ENCODE measurements around the gene COPZ2. TPM values are rescaled to one million over a fixed set of nuclear protein-coding genes. Genes with fewer than 3 reads are reported as not detected.

COPZ2 gene
- total RNA-seq, 2 experiments from 2014 or later, result 0.47 to 0.88 TPM

DNA sequence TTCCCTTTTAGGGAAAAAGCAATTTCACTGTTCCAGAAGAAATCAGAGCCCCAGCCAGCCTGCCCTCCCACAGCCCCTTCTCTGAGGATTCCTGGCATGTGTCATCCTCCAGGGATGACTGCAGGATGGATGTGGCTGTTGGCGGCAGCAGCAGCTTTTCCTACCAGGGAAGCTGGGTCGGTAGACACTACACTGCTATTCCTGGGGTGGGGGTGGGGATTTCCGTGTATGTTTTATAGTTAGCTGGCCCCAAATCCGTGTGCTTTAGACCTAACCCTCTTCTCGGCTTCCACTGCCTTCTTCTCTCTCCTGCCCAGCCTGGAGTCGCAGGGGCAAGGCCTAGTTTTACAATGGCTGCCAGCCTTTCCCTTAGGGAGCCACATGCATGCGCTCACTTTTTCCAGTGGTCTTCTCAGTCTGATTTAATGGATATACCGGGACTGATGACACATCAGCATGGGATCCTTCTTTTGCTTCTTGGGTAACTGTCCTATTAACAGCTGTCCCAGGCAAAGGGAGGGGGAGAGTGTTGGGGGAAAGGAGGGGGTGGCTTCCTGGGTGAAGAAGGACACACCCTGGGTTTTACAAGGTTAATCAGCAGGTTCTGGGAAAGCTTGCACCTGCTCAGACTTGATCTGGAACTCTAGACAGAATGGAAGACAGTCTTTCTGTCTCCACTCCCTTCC is 7.9 kb upstream of the COPZ2 start:
- Histone ChIP-seq H3K27ac (ENCODE audit: low read depth in 1 of 2, low read length in 2 of 2) (no peak overlapping the region), H3K4me3 (ENCODE audit: low read length) (no peak overlapping the region), H3K36me3 (ENCODE audit: insufficient read depth, low read length) (peaks cover 1% of the 10 kb centered on the region), H3K9me3 (ENCODE audit: control insufficient read depth in 1 of 2, insufficient read depth in 1 of 2, low read length in 2 of 2) (no peaks in the 10 kb centered on the region), H3K27me3 (ENCODE audit: control insufficient read depth in 1 of 2, insufficient read depth in 2 of 2, low read length in 2 of 2) (no peaks in the 10 kb centered on the region), H3K4me1 (ENCODE audit: insufficient read depth, low read length) (peaks cover 35% of the 10 kb centered on the region)
- intact Hi-C loops (cut with DNase I, micrococcal nuclease), result loop anchor here in 1 of 2 experiments (2.0 to 5.0 kb wide), 2 partner anchors 63 to 393 kb away; no protein-coding TSS in a partner anchor
- Mint-ChIP-seq H3K27ac (peak overlapping the region; percentile 30), H3K4me1 (ENCODE audit: low read depth) (peaks cover 41% of the 10 kb centered on the region), H3K9me3 (no peaks in the 10 kb centered on the region), H3K27me3 (no peaks in the 10 kb centered on the region), H3K4me3 (peak overlapping the region; percentile 48), H3K36me3 (ENCODE audit: low read depth) (peaks cover 20% of the 10 kb centered on the region)
- CTCF ChIA-PET, result interaction anchor here (6.1 kb wide), 1 partner anchor 9 kb away, joined by 23 read pairs; no protein-coding TSS in a partner anchor
- DNase-seq (no peak), ATAC-seq (ENCODE audit: poor library complexity) (no peak)
- POLR2A ChIA-PET, result interaction anchor here (1.1 to 1.4 kb wide), 2 partner anchors 10 to 150 kb away, joined by 3 read pairs; no protein-coding TSS in a partner anchor
- no peak for TF ChIP-seq CTCF (IDR thresholded peaks at IDR 0.05)

- Histone ChIP-seq H3K4me3 (ENCODE audit: low read length) (no peak overlapping the region), H3K36me3 (ENCODE audit: insufficient read depth, low read length) (no peaks in the 10 kb centered on the region), H3K27ac (ENCODE audit: low read depth in 1 of 2, low read length in 2 of 2) (no peak overlapping the region), H3K27me3 (ENCODE audit: control insufficient read depth in 1 of 2, insufficient read depth in 2 of 2, low read length in 2 of 2) (no peaks in the 10 kb centered on the region), H3K4me1 (ENCODE audit: insufficient read depth, low read length) (peaks cover 29% of the 10 kb centered on the region), H3K9me3 (ENCODE audit: control insufficient read depth in 1 of 2, insufficient read depth in 1 of 2, low read length in 2 of 2) (no peaks in the 10 kb centered on the region)
- intact Hi-C loops (cut with DNase I, micrococcal nuclease), result loop anchor here in 1 of 2 experiments (5.0 kb wide), 1 partner anchor 393 kb away; no protein-coding TSS in a partner anchor
- no peak for TF ChIP-seq CTCF (IDR thresholded peaks at IDR 0.05)
- ChIA-PET CTCF (interaction anchor here (0.6 to 1.1 kb wide), 2 partner anchors 90 to 679 kb away, joined by 3 read pairs; no protein-coding TSS in a partner anchor), POLR2A (interaction anchor here (0.6 kb wide), 1 partner anchor 329 kb away, joined by 4 read pairs; no protein-coding TSS in a partner anchor)
- Mint-ChIP-seq H3K9me3 (no peaks in the 10 kb centered on the region), H3K27me3 (no peaks in the 10 kb centered on the region), H3K27ac (no peak overlapping the region), H3K4me1 (ENCODE audit: low read depth) (peaks cover 35% of the 10 kb centered on the region), H3K4me3 (no peak overlapping the region), H3K36me3 (ENCODE audit: low read depth) (peaks cover 16% of the 10 kb centered on the region)
- DNase-seq, result no peak
- ATAC-seq (ENCODE audit: poor library complexity), result no peak
These were observed 7.3 kb upstream of the COPZ2 start for GRCh38 chr17:48044851-48045250.

GRCh38 chr17:48043176-48043575 is 5.6 kb upstream of the COPZ2 start:
- intact Hi-C loops (cut with DNase I, micrococcal nuclease), result no loop called here
- DNase-seq, result no peak
- Mint-ChIP-seq H3K4me3 (no peak overlapping the region), H3K27ac (no peak overlapping the region), H3K36me3 (ENCODE audit: low read depth) (peaks cover 6% of the 10 kb centered on the region), H3K4me1 (ENCODE audit: low read depth) (peaks cover 28% of the 10 kb centered on the region), H3K9me3 (no peaks in the 10 kb centered on the region), H3K27me3 (peaks cover 13% of the 10 kb centered on the region)
- peaks cover 0 to 9% of the 10 kb centered on the region in 2 experiments for H3K27me3 ChIP-seq (ENCODE audit: control insufficient read depth in 1 of 2, insufficient read depth in 2 of 2, low read length in 2 of 2)
- H3K9me3 ChIP-seq (ENCODE audit: control insufficient read depth in 1 of 2, insufficient read depth in 1 of 2, low read length in 2 of 2), result no peaks in the 10 kb centered on the region
- TF ChIP-seq CTCF (IDR thresholded peaks at IDR 0.05), result no peak
- no peaks in the 10 kb centered on the region for H3K36me3 ChIP-seq (ENCODE audit: insufficient read depth, low read length)
- H3K27ac ChIP-seq (ENCODE audit: low read depth in 1 of 2, low read length in 2 of 2), result no peak overlapping the region
- H3K4me1 ChIP-seq (ENCODE audit: insufficient read depth, low read length), result peaks cover 18% of the 10 kb centered on the region
- POLR2A ChIA-PET, result interaction anchor here (1.3 kb wide), 1 partner anchor 23 kb away, joined by 3 read pairs; no protein-coding TSS in a partner anchor
- H3K4me3 ChIP-seq (ENCODE audit: low read length), result no peak overlapping the region
- ATAC-seq (ENCODE audit: poor library complexity), result no peak
- CTCF ChIA-PET, result interaction anchor here (1.2 to 1.4 kb wide), 2 partner anchors 17 to 22 kb away, joined by 3 to 6 read pairs; no protein-coding TSS in a partner anchor

Measured in CD4-positive, alpha-beta T cell (primary cell).